ENCODE data around the gene NACC2.

NACC2 gene

GRCh38 chr9:136054798-136055714 lies 40.0 kb downstream of the NACC2 start:
- no peak for DNase-seq

- no peak for DNase-seq
Measured at GRCh38 chr9:136054146-136054545, 40.9 kb downstream of the NACC2 start.

- DNase-seq: no peak
Measured at GRCh38 chr9:136053757-136054142, 41.3 kb downstream of the NACC2 start.

GRCh38 chr9:136052991-136053756 lies 41.9 kb downstream of the NACC2 start:
- DNase-seq: no peak

GRCh38 chr9:136052472-136052880 lies 42.6 kb downstream of the NACC2 start:
- DNase-seq: no peak

- peak; percentile 32 for DNase-seq
Measured at GRCh38 chr9:136051837-136052471, 43.1 kb downstream of the NACC2 start.

- peak; percentile 9 for DNase-seq
Measured at GRCh38 chr9:136051453-136051836, 43.6 kb downstream of the NACC2 start.

GRCh38 chr9:136050701-136051452 lies 44.2 kb downstream of the NACC2 start:
- peak; percentile 10 for DNase-seq

GRCh38 chr9:136050266-136050700 lies 44.8 kb downstream of the NACC2 start:
- DNase-seq: peak; percentile 9

- DNase-seq: peak; percentile 11
Measured at GRCh38 chr9:136049491-136050265, 45.4 kb downstream of the NACC2 start.

GRCh38 chr9:136048560-136049411 lies 46.3 kb downstream of the NACC2 start:
- peak; percentile 9 for DNase-seq

GRCh38 chr9:136047775-136048559 lies 47.1 kb downstream of the NACC2 start:
- no peak for DNase-seq

- no peak for DNase-seq
Measured at GRCh38 chr9:136047076-136047774, 47.9 kb downstream of the NACC2 start.

- DNase-seq: no peak
Measured at GRCh38 chr9:136046554-136046920, 48.6 kb downstream of the NACC2 start.

- no peak for DNase-seq
Measured at GRCh38 chr9:136045595-136046553, 49.2 kb downstream of the NACC2 start.

- no peak for DNase-seq
Measured at GRCh38 chr9:136044971-136045594, 50.0 kb downstream of the NACC2 start.

GRCh38 chr9:136044207-136044970 lies 50.7 kb downstream of the NACC2 start:
- no peak for DNase-seq

Measured in activated naive CD4-positive, alpha-beta T cell treated with anti-CD3 and anti-CD28 coated beads, Interleukin-2, amount 50 U/mL, for 16 hours (primary cell).